GM18499 (cell line): ENCODE results near the gene DHX57.
"Not testable (repeated sequence)": the region's sequence is repeated elsewhere in the genome, so short reads cannot be mapped to it uniquely, and the experiment has no call there.

Experiments used
- ATAC-seq: cut with Tn5 transposase; IDR thresholded peaks from one replicate; pipeline ENCODE4 v1.9.1; 2021; ENCODE audit warnings: moderate number of reproducible peaks; ENCODE audit not compliant: insufficient read depth, unreplicated experiment

DHX57 gene

DNA sequence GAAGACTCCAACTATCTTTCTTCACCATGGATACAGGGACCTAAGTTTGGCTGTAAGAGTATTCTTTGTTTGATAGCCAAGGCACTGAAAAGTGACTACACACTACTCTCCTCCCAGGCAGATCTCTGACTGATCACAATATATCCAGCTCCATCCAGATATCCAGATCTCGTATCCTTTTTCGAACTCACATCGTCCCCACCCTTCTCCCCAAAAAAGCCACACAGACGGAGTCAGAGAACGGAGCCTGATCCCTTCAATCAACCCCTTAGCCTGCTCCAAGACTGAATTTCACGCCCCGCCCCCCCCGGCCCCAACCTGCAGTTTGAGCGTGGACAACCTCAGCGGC is 533 bp downstream of the DHX57 start:
- ATAC-seq = no peak

DNA sequence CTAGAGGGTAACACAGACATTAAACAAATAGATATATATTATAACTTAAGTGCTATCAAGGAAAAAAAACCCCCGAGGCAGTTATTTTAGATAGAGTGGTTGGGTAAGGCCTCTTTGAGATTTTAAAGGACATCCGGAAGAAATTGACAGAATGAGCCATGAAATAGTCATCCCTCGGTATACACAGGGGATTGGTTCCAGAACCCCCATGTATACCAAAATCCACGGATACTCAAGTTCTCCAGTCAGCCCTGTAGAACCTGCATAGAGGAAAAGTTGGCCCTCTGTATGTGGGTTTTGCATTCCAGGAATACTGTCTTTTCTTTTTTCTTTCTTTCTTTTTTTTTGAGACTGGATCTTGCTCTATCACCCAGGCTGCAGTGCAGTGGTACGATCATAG is 2.0 kb downstream of the DHX57 start:
- ATAC-seq = no peak

GRCh38 chr2:38871432-38871831 is 4.3 kb downstream of the DHX57 start:
- ATAC-seq = no peak

GRCh38 chr2:38866773-38867443 is 8.8 kb downstream of the DHX57 start:
- no peak for ATAC-seq

- ATAC-seq = no peak
These were observed 12.6 kb downstream of the DHX57 start for GRCh38 chr2:38863061-38863695.

GRCh38 chr2:38862476-38862875 is 13.3 kb downstream of the DHX57 start:
- no peak for ATAC-seq

- no peak for ATAC-seq
These were observed 19.6 kb downstream of the DHX57 start for GRCh38 chr2:38856165-38856564.

DNA sequence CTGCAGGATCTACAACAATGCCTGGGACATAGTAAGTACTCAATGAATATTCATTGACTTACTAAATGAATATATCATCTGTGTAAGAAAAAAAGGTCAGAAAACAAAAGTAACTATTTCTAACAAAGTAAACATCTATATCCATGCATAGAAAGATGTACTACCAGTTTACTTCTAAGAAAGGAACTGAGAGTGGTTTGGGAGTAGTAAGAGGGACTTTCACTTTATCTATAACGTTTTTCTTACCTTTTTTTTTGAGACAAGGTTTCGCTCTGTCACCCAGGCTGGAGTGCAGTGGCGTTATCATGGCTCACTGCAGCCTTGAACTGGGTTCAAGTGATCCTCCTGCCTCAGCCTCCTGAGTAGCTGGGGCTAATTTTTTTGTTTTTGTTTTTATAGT is 25.7 kb downstream of the DHX57 start:
- peak; percentile 75 for ATAC-seq

- ATAC-seq = no peak
These were observed 38.9 kb downstream of the DHX57 start for GRCh38 chr2:38836791-38837190.

GRCh38 chr2:38835990-38836389 is 39.7 kb downstream of the DHX57 start:
- ATAC-seq = peak; percentile 71

DNA sequence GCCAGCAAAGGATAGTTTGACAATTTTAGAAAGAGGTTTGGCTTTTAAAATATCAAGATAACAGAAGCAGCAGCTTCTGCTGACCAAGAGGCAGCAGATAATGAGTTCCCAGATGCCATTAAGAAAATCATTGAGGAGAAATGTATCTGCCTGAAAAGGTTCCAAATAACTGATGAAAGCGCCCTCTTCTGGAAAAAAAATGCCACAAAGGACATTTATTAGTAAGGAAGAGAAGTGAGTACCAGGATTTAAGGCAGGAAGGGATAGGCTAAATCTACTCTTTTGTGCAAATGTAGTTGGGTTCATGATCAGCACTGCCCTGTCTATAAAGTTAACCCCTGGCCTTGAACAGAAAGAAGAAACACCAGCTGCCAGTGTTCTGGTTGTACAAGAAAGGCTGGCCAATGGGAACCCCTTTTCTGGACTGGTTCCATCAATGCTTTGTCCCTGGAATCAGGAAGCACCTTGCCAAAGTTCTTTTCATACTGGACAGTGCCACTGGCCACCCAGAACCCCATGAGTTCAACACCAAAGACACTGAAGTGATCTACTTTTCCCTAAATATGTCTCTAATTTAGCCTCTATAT is 40.6 kb downstream of the DHX57 start:
- no peak for ATAC-seq

DNA sequence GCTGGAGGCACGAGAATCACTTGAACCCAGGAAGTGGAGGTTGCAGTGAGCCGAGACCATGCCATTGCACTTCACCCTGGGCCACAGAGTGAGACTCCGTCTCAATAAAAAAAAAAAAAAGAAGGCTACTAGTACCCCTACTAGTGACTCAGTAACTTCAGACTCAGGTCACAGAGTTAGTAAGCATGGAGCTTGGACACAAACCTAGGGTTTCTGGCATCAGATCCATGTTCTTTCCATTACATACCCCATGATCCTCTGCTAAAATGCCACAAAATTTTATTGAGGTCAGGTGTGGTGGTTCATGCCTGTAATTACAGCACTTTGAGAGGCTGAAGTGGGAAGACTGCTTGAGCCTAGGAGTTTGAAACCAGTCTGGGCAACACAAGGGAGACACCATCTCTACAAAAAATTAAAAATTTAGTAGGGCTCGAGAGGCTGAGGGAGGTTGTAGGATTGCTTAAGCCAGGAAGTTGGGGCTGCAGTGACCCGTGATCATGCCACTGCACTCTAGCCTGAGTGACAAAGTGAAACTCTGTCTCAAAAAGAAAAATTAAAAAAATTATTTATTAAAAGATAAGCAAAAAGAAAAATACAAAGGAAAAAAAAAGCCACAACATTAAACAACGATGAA is 45.1 kb downstream of the DHX57 start:
- ATAC-seq = no peak

DNA sequence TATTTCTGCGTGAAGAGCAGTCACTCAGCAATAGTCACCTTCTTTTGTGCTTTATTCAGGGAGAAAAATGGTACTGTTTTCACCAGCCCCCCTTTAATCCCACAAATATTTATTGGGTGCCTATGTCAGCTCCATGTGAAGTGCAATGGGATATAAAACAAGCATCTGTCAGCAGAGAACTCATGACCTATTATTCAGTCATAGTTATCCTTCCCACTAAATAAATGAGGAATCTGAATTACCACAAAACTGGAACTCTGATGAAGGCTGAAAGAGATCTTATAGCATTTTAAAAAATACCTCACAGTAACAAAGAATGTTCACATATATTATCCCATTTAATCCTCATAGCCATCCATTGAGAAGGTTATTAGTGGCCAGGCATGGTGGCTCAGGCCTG is 45.8 kb downstream of the DHX57 start:
- ATAC-seq = no peak

DNA sequence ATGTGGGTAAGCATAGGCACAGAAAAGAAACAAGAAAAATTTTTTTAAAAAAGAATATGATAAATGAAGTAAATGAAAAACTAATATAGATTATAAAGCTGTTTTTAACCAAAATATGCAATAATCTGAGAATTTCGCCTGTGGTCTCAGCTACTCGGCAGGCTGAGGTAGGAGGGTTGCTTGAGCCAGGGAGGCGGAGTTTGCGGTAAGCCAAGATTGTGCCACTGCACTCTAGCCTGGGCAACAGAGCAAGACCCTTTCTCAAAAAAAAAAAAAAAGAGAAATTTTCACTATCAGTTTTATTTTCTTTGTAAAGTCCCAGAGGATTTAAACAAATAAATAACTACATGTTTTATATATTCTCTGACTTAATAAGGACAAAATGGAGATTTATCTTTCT is 47.3 kb downstream of the DHX57 start:
- no peak for ATAC-seq

- not testable (repeated sequence) for ATAC-seq
These were observed 48.1 kb downstream of the DHX57 start for GRCh38 chr2:38827539-38828145.

DNA sequence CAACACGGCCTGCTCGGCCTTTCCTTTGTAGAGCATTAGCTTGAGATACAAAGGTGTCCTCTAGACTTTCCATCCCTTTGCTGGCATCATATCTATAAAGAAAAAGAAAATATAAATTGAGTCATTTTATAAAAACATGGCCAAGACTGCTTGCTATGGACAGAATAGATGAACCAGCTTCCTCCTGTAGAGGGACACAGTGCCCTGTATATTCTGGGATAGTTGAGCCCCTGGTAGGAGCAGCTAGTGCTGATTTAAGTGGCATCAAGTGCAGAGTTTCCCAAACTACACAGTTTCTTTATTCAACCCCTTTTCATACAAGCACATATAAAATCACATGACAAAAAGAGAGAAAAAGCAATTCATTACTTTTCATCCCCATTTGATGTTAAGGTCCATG is 49.8 kb downstream of the DHX57 start:
- ATAC-seq = no peak

GRCh38 chr2:38824906-38825305 is 50.8 kb downstream of the DHX57 start:
- ATAC-seq = no peak

DNA sequence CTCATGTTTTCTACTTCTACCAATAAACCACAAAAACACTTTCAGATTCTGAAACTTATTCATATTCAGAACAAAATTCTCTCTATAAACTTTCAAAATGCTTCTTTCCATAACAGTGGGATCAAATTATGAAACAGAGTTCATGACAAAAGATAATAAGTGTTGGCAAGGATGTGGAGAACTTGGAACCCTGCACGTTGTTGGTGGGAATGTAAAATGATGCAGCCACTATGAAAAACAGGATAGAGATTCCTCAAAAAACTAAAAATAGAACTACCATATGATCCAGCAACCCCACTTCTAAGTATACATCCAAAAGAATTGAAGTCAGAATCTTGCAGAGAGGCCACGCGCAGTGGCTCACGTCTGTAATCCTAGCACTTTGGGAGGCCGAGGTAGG is 52.3 kb downstream of the DHX57 start:
- no peak for ATAC-seq

DNA sequence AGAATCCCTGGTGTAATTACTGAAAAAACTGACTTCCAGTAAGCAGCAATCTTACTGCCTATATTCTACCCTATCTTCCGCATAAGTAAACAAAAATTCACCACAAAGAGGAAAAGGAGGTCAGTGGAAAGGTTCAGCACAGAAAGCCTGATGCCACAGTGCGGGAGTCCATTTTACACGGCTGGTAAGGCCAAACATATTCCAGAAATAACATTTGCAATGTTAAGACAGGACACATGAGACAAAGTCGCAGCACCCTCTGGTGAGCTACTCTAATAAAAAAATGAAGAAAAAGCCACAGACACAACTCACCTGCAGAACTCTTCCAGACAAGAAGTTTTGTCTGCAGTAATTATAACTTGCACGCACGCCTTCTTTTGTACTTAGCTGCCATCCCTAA is 57.2 kb downstream of the DHX57 start:
- no peak for ATAC-seq

DNA sequence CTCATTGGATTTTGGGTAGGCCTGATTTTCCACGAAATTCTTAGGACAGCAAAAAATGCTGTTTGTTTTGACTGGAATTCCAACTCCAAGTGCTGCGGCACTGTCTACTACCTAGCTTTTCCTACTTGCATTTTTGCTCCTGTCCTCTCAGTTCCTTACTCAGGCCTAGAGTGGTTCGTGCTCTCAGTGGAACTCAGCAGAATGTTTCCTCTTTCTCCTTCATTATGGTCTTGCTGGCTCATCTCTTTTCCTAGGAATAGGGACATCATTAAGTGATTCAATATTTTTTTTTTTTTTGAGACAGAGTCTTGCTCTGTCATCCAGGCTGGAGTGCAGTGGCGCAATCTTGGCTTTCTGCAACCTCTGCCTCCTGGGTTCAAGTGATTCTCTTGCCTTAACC is 59.8 kb downstream of the DHX57 start:
- no peak for ATAC-seq

GRCh38 chr2:38810488-38810887 is 65.2 kb downstream of the DHX57 start:
- no peak for ATAC-seq
